ENCODE results near the gene CNOT4.
"Not testable (repeated sequence)": the region's sequence is repeated elsewhere in the genome, so short reads cannot be mapped to it uniquely, and the experiment has no call there.

CNOT4 gene

GRCh38 chr7:135459951-135460567 lies 49.8 kb downstream of the CNOT4 start:
- no peak for DNase-seq (ENCODE audit: low read depth in 2 of 3, low spot score in 2 of 3)

DNA sequence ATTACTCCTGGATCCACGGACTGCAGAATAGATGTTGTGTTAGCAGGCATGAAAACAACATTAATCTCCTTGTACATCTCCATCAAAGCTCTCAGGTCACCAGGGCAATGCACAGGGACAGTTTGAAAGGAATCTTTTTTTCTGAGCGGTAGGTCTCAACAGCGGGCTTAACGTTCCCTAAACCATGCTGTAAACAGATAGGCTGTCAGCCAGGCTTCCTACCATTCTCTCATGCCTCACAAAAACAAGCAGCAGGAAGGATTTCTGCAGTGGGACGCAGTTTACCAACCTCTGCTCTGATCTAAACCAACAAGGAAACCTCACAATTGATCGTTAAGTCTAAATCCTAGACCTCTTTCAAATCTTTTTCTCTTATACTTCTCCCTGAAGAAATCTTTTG lies 50.8 kb downstream of the CNOT4 start:
- DNase-seq (ENCODE audit: low read depth in 2 of 3, low spot score in 2 of 3): no peak

- DNase-seq (ENCODE audit: low read depth in 2 of 3, low spot score in 2 of 3): no peak
Observed at GRCh38 chr7:135454060-135454459, 55.8 kb downstream of the CNOT4 start.

GRCh38 chr7:135449436-135449835 lies 60.5 kb downstream of the CNOT4 start:
- no peak for DNase-seq (ENCODE audit: low read depth in 2 of 3, low spot score in 2 of 3)

GRCh38 chr7:135448753-135449152 lies 61.1 kb downstream of the CNOT4 start:
- no peak for DNase-seq (ENCODE audit: low read depth in 2 of 3, low spot score in 2 of 3)

- DNase-seq (ENCODE audit: low read depth in 2 of 3, low spot score in 2 of 3): no peak
Observed at GRCh38 chr7:135447748-135448147, 62.2 kb downstream of the CNOT4 start.

GRCh38 chr7:135445690-135446089 lies 64.2 kb downstream of the CNOT4 start:
- no peak for DNase-seq (ENCODE audit: low read depth in 2 of 3, low spot score in 2 of 3)

- DNase-seq (ENCODE audit: low read depth in 2 of 3, low spot score in 2 of 3): not testable (repeated sequence)
Observed at GRCh38 chr7:135445266-135445665, 64.6 kb downstream of the CNOT4 start.

GRCh38 chr7:135441791-135442190 lies 68.1 kb downstream of the CNOT4 start:
- no peak for DNase-seq (ENCODE audit: low read depth in 2 of 3, low spot score in 2 of 3)

GRCh38 chr7:135434047-135434446 lies 75.9 kb downstream of the CNOT4 start:
- no peak for DNase-seq (ENCODE audit: low read depth in 2 of 3, low spot score in 2 of 3)

DNA sequence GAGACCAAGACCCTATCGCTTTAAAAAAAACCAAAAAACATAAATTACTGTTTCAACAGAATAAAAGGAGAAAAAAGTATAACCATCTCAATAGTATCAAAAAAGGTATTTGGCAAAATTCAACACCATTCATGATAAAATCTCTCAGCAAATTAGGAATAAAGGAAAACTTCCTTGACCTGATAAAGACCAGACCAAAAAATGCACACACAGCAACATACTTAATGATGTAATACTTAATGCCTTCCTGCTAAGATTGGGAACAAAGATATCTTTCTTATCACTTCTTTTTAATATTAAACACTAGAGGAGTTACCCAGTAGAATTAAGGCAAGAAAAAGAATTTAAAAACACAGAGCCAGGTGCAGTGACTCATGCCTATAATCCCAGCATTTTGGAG lies 79.3 kb downstream of the CNOT4 start:
- DNase-seq (ENCODE audit: low read depth in 2 of 3, low spot score in 2 of 3): no peak

- DNase-seq (ENCODE audit: low read depth in 2 of 3, low spot score in 2 of 3): no peak
Observed at GRCh38 chr7:135428879-135429278, 81.0 kb downstream of the CNOT4 start.

- DNase-seq (ENCODE audit: low read depth in 2 of 3, low spot score in 2 of 3): no peak
Observed at GRCh38 chr7:135428011-135428410, 81.9 kb downstream of the CNOT4 start.

DNA sequence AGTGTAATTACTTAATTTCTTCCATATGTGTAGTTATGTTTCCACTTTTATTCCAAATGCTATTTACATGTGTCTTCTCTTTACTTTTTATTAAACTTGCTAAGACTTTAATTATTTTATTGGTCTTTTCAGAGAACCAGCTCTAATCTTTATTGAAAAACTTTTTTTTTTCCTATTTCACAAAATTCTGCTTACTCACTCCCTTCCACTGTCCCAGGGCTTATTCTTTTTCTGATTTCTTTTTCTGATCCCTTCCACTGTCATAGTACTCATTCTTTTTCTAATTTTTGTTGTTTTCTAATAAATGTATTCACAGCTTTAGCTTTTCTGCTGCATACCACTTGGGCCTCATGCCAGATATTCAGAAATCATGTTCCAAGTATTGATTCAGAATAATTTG lies 82.7 kb downstream of the CNOT4 start:
- DNase-seq (ENCODE audit: low read depth in 2 of 3, low spot score in 2 of 3): no peak

GRCh38 chr7:135425036-135425435 lies 84.9 kb downstream of the CNOT4 start:
- DNase-seq (ENCODE audit: low read depth in 2 of 3, low spot score in 2 of 3): no peak

GRCh38 chr7:135420786-135421185 lies 89.1 kb downstream of the CNOT4 start:
- no peak for DNase-seq (ENCODE audit: low read depth in 2 of 3, low spot score in 2 of 3)

GRCh38 chr7:135416431-135416830 lies 93.5 kb downstream of the CNOT4 start:
- DNase-seq (ENCODE audit: low read depth in 2 of 3, low spot score in 2 of 3): no peak

- no peak for DNase-seq (ENCODE audit: low read depth in 2 of 3, low spot score in 2 of 3)
Observed at GRCh38 chr7:135414850-135415439, 95.0 kb downstream of the CNOT4 start.

- no peak for DNase-seq (ENCODE audit: low read depth in 2 of 3, low spot score in 2 of 3)
Observed at GRCh38 chr7:135414208-135414607, 95.7 kb downstream of the CNOT4 start.

DNA sequence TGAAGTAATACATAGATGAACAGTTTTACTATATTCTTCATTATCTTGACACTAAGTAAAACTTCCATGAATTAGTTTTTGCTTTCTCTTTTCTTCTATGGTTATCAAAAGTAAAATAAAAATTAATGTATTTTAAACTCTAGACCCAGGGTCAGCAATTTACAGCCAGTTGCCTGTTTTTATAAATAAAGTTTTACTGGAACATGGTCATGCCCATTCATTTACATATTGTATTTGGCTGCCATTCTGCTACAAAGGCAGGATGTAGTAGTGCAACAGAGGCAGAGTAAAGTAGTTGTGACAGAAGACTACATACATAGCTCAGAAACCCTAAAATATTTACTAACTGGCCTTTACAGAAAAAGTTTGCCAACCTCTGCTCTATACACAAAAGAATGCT lies 98.8 kb downstream of the CNOT4 start:
- no peak for DNase-seq (ENCODE audit: low read depth in 2 of 3, low spot score in 2 of 3)

- DNase-seq (ENCODE audit: low read depth in 2 of 3, low spot score in 2 of 3): no peak
Observed at GRCh38 chr7:135410543-135410942, 99.4 kb downstream of the CNOT4 start.

GRCh38 chr7:135409845-135410542 lies 99.9 kb downstream of the CNOT4 start:
- no peak for DNase-seq (ENCODE audit: low read depth in 2 of 3, low spot score in 2 of 3)

DNA sequence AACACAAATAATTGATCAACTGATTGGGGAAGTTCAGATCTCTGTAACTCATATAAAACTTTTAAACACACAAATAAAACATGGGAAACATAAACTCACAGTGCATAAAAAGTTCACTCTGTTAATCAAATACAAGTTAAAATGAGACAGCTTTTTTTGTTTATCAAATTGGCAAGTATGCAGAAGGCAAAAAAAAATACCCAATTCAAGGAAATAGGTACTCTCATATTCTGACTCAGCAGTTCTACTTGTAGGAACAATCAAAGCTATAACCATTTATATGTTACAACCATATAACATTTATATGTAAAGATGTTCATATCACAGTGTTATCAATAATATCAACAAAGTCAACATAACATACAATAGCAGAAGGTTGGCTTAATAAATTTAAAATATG lies 102.0 kb downstream of the CNOT4 start:
- DNase-seq (ENCODE audit: low read depth in 2 of 3, low spot score in 2 of 3): no peak
